GM12878 (cell line): ENCODE measurements around the gene ERC2. TPM values are rescaled to one million over a fixed set of nuclear protein-coding genes. Genes with fewer than 3 reads are reported as not detected.

Experiments
- ATAC-seq: fragments of 200-7000 bp; cut with Tn5 transposase; 3 replicates; pipeline ENCODE4 v1.9.1; 2020; ENCODE audit warnings: mild to moderate bottlenecking, moderate library complexity
- BruUV-seq: library from RNA; stranded (reverse); fragments of 400-500 nt; replicated peaks from 2 replicates; lab custom pipeline; 2021; lab: Mats Ljungman, UMichigan
- CTCF ChIA-PET: fragments of 300-600 bp; sonication (Branson Sonifier 250); formaldehyde crosslinking; extraction: SDS; loops from one replicate; lab custom pipeline; 2021; ENCODE audit warnings: inconsistent platforms; lab: Yijun Ruan, JAX
- POLR2A ChIA-PET: fragments of 350-600 bp; formaldehyde crosslinking; extraction: SDS; loops from one replicate; lab custom pipeline; 2021; ENCODE audit warnings: inconsistent platforms; lab: Charles Lee
- RAD21 ChIA-PET: fragments of 300-600 bp; sonication (Branson Sonifier 250); formaldehyde crosslinking; loops from one replicate; lab custom pipeline; 2023; ENCODE audit warnings: antibody characterized with exemption; ENCODE audit not compliant: unreplicated experiment; lab: Charles Lee
- SMC1A ChIA-PET: fragments of 300-600 bp; sonication (Branson Sonifier 250); formaldehyde crosslinking; loops from one replicate; lab custom pipeline; 2023; ENCODE audit not compliant: unreplicated experiment, uncharacterized antibody; lab: Charles Lee
- DNase-seq: peaks from one replicate; pipeline ENCODE4 v3.0.0-alpha.2; 2011; ENCODE audit warnings: low read depth, low spot score
- FAIRE-seq: peaks from 3 replicates; lab custom pipeline; 2011; peaks lifted over from hg19 to GRCh38; lab: Jason Lieb, UNC
- H2AFZ ChIP-seq: 2 replicates; pipeline ENCODE4 v1.6.0; 2011; ENCODE audit warnings: low read depth, low read length, control low read depth; ENCODE audit not compliant: control insufficient read depth
- H3K27ac ChIP-seq: 2 replicates; pipeline ENCODE4 v1.5.1; 2011; ENCODE audit warnings: control low read depth; ENCODE audit not compliant: control insufficient read depth, insufficient read depth
- H3K27me3 ChIP-seq, 2 experiments: replicated peaks in 1 of 2; 2 replicates each; pipeline versions ENCODE4 v1.6.0 to v1.6.1; 2011; ENCODE audit warnings: low read length in 1 of 2; ENCODE audit not compliant: control insufficient read depth in 2 of 2, insufficient read depth in 2 of 2
- H3K36me3 ChIP-seq, 2 experiments: 2 replicates each; pipeline ENCODE4 v1.5.1; 2011; ENCODE audit warnings: low read length in 1 of 2; ENCODE audit not compliant: control insufficient read depth in 2 of 2, insufficient read depth in 2 of 2
- H3K4me1 ChIP-seq: 2 replicates; pipeline ENCODE4 v1.6.1; 2011; ENCODE audit warnings: mild to moderate bottlenecking, low read length, moderate library complexity, mixed read lengths; ENCODE audit not compliant: control insufficient read depth, insufficient read depth
- H3K4me2 ChIP-seq: 2 replicates; pipeline ENCODE4 v1.6.0; 2011; ENCODE audit warnings: control low read depth; ENCODE audit not compliant: control insufficient read depth, insufficient read depth
- H3K4me3 ChIP-seq: fragments of 200-600 bp; sonication (generic); 2 replicates; pipeline ENCODE4 v1.5.1; 2016
- H3K79me2 ChIP-seq: 2 replicates; pipeline ENCODE4 v1.6.0; 2011; ENCODE audit warnings: low read length; ENCODE audit not compliant: control insufficient read depth, insufficient read depth
- H3K9ac ChIP-seq: 2 replicates; pipeline ENCODE4 v1.8.0; 2011; ENCODE audit warnings: low read length, control low read depth, mixed read lengths; ENCODE audit not compliant: control insufficient read depth, insufficient read depth
- H3K9me3 ChIP-seq: replicated peaks from 3 replicates; pipeline ENCODE4 v1.5.1; 2011; ENCODE audit warnings: mild to moderate bottlenecking, low read length; ENCODE audit not compliant: control insufficient read depth, insufficient read depth
- H4K20me1 ChIP-seq: 2 replicates; pipeline ENCODE4 v1.6.0; 2011; ENCODE audit not compliant: control insufficient read depth, insufficient read depth
- ASH2L ChIP-seq: fragments of 300-600, 200-600 bp; sonication (generic); IDR thresholded peaks from 2 replicates; pipeline ENCODE4 v1.6.1; 2017; ENCODE audit warnings: low read depth, mild to moderate bottlenecking, borderline replicate concordance
- BCL11A ChIP-seq: IDR thresholded peaks from 2 replicates; pipeline ENCODE4 v1.6.1; 2011; ENCODE audit warnings: low read depth, low read length
- EP300 ChIP-seq, 2 experiments: fragments of 150-350 bp in 1 of 2; IDR thresholded peaks; 2 replicates each; pipeline ENCODE4 v1.6.1; 2011 to 2012; ENCODE audit warnings: low read depth in 2 of 2, low read length in 2 of 2, borderline replicate concordance in 1 of 2, improper control_type of control experiment in 1 of 2, inconsistent platforms in 1 of 2; ENCODE audit not compliant: control insufficient read depth in 1 of 2
- FOXK2 ChIP-seq: fragments of 450-650 bp; IDR thresholded peaks from 2 replicates; pipeline ENCODE4 v1.6.1; 2017; ENCODE audit warnings: mild to moderate bottlenecking, moderate library complexity
- HCFC1 ChIP-seq: fragments of 150-350 bp; IDR thresholded peaks from 2 replicates; pipeline ENCODE4 v1.6.1; 2014; ENCODE audit warnings: low read length
- HDAC6 ChIP-seq: fragments of 200-600 bp; sonication (generic); IDR thresholded peaks from one replicate; pipeline ENCODE4 v1.8.0; 2017; ENCODE audit warnings: antibody characterized with exemption; ENCODE audit not compliant: unreplicated experiment
- MEF2B ChIP-seq: fragments of 450-650 bp; IDR thresholded peaks from 2 replicates; pipeline ENCODE4 v1.6.1; 2018; ENCODE audit warnings: mild to moderate bottlenecking, moderate library complexity; ENCODE audit not compliant: partially characterized antibody, poor library complexity, severe bottlenecking
- MTA3 ChIP-seq: IDR thresholded peaks from 2 replicates; pipeline ENCODE4 v1.6.1; 2012; ENCODE audit warnings: low read length, inconsistent platforms, borderline replicate concordance
- NBN ChIP-seq: fragments of 450-650 bp; IDR thresholded peaks from 2 replicates; pipeline ENCODE4 v1.6.1; 2016
- NFYA ChIP-seq: IDR thresholded peaks from 2 replicates; pipeline ENCODE4 v1.6.1; 2011; ENCODE audit warnings: low read depth, mild to moderate bottlenecking, low read length, improper control_type of control experiment, borderline replicate concordance
- NR2C2 ChIP-seq: IDR thresholded peaks from 2 replicates; pipeline ENCODE4 v1.6.1; 2011; ENCODE audit warnings: borderline replicate concordance, low read depth; ENCODE audit not compliant: control insufficient read depth, insufficient read length
- POLR2AphosphoS2 ChIP-seq: IDR thresholded peaks from 2 replicates; pipeline ENCODE4 v1.6.1; 2011; ENCODE audit warnings: low read depth, mild to moderate bottlenecking, low read length, improper control_type of control experiment, moderate library complexity
- REST ChIP-seq: IDR thresholded peaks from 2 replicates; pipeline ENCODE4 v1.6.1; 2012; ENCODE audit warnings: mild to moderate bottlenecking, low read depth, low read length
- RUNX3 ChIP-seq: IDR thresholded peaks from 2 replicates; pipeline ENCODE4 v1.6.1; 2012; ENCODE audit warnings: low read length, inconsistent platforms
- SKIL ChIP-seq: fragments of 450-650 bp; IDR thresholded peaks from 2 replicates; pipeline ENCODE4 v1.6.1; 2017; ENCODE audit warnings: mild to moderate bottlenecking, low read depth, inconsistent platforms; ENCODE audit not compliant: poor library complexity, severe bottlenecking
- TARDBP ChIP-seq: IDR thresholded peaks from 2 replicates; pipeline ENCODE4 v1.6.1; 2016; ENCODE audit warnings: borderline replicate concordance
- YY1 ChIP-seq: IDR thresholded peaks from 2 replicates; pipeline ENCODE4 v1.6.1; 2011; ENCODE audit warnings: low read depth, mild to moderate bottlenecking, low read length
- ZNF622 ChIP-seq: fragments of 450-650 bp; IDR thresholded peaks from 2 replicates; pipeline ENCODE4 v1.6.1; 2017; ENCODE audit warnings: mild to moderate bottlenecking, inconsistent platforms
- WGBS: methylation state at CpG from one replicate; pipeline ENCODE4 v1.1.6; 2016; ENCODE audit warnings: low lambda C conversion rate; ENCODE audit not compliant: insufficient replicate concordance, insufficient coverage; ENCODE audit errors: missing lambda C conversion rate; 5-methylcytosine and 5-hydroxymethylcytosine counted together
- in situ Hi-C: fragments of 300-500 bp; cut with MboI; formaldehyde crosslinking; loops from 9 replicates; pipeline ENCODE4 v1.14.3; 2018; ENCODE audit warnings: mixed read lengths
- intact Hi-C: fragments of 100-400 bp; cut with micrococcal nuclease; formaldehyde crosslinking; loops from one replicate; pipeline ENCODE4 v1.14.2; 2022; ENCODE audit not compliant: unreplicated experiment
- polyA plus RNA-seq, 11 experiments: library from polyadenylated mRNA; depleted of rRNA in 4 of 11; unstranded in 6 of 11; stranded (reverse) in 5 of 11; fragments of >200 nt; fragmentation: Nextera tagmentation in 4 of 11; fragmentation: Illumina TruSeq in 1 of 11; extraction: Ambion mirVana in 4 of 11; extraction: Trizol in 1 of 11; gene quantifications; 1 replicate in 1 of 11; 2 replicates in 10 of 11; pipeline versions ENCODE4 v1.2.1 to v1.2.3, GENCODE V29; 2011 to 2016; ENCODE audit warnings: inconsistent platforms in 2 of 11, missing spikeins in 2 of 11, low read depth in 1 of 11
- total RNA-seq, 4 experiments: library from RNA; depleted of rRNA in 3 of 4; stranded (reverse); fragments of >200 nt in 3 of 4; fragmentation: Illumina TruSeq in 1 of 4; extraction: Trizol in 1 of 4; gene quantifications; 2 replicates each; pipeline versions ENCODE4 v1.2.1 to v1.2.3, GENCODE V29; 2013 to 2021
- TF ChIP-seq, protein P1 (sequence below): IDR thresholded peaks from 2 replicates; pipeline ENCODE4 v1.6.1; 2012; ENCODE audit warnings: low read depth, low read length, improper control_type of control experiment

ERC2 gene
- total and polyA plus RNA-seq, 10 of the 15 experiments (the other 5 are each of a cell fraction or from before 2014, with no cell fraction given): 0.06 to 1.4 (median 0.12) TPM; not detected in 3

GRCh38 chr3:55742832-55743136, 725.5 kb downstream of the ERC2 start:
- WGBS: 46% methylated on average over 2 of the region's 2 CpGs
- Histone ChIP-seq H3K9ac (no peak overlapping the region), H3K36me3 (no peaks in the 10 kb centered on the region)
- TF ChIP-seq, protein P1, sequence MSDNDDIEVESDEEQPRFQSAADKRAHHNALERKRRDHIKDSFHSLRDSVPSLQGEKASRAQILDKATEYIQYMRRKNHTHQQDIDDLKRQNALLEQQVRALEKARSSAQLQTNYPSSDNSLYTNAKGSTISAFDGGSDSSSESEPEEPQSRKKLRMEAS: no peak
- no peak for TF ChIP-seq ZNF622
- TF ChIP-seq HDAC6: no peak
- TF ChIP-seq NBN: no peak
- TF ChIP-seq NFYA: no peak
- no peak for TF ChIP-seq MTA3
- no peak for TF ChIP-seq MEF2B
- TF ChIP-seq SKIL: no peak
- no peak for TF ChIP-seq FOXK2
- no peak for TF ChIP-seq ASH2L
- TF ChIP-seq HCFC1: no peak
- no peak for TF ChIP-seq EP300 (IDR thresholded peaks at IDR 0.05; ENCODE audit: borderline replicate concordance in 1 of 2, control insufficient read depth in 1 of 2, low read depth in 2 of 2, low read length in 2 of 2)
- no peak for TF ChIP-seq YY1
- TF ChIP-seq RUNX3: no peak
- TF ChIP-seq BCL11A: no peak
- no peak for TF ChIP-seq REST
- TF ChIP-seq TARDBP: no peak
- TF ChIP-seq NR2C2: no peak
- no peak for TF ChIP-seq POLR2AphosphoS2
- TF ChIP-seq, all 136 proteins: peak for 0
- no TSS peak for BruUV-seq
- H3K4me2 ChIP-seq: no peak overlapping the region
- ChIA-PET RAD21 (no interaction called here), POLR2A (no interaction called here), SMC1A (no interaction called here), CTCF (interaction anchor here (0.5 to 1.7 kb wide), 5 partner anchors 14 to 990 kb away, joined by 3 to 5 read pairs (median 3); no protein-coding TSS in a partner anchor)
- no peaks in the 10 kb centered on the region for H3K4me1 ChIP-seq
- H3K27ac ChIP-seq: no peak overlapping the region
- no peaks in the 10 kb centered on the region for H4K20me1 ChIP-seq
- no peaks in the 10 kb centered on the region for H3K79me2 ChIP-seq
- no peaks in the 10 kb centered on the region for H3K27me3 ChIP-seq
- no peaks in the 10 kb centered on the region; the same call in 2 of the 3 replicates for H3K9me3 ChIP-seq
- in situ Hi-C loops: no loop called here
- no peak for ATAC-seq
- DNase-seq: no peak
- H3K4me3 ChIP-seq: no peak overlapping the region
- intact Hi-C loops: no loop called here
- FAIRE-seq: no peak
- no peak overlapping the region for H2AFZ ChIP-seq
